Ramos (cell line): ENCODE results near the gene NRN1L.

Experiments
- in situ Hi-C: fragments of 300-500 bp; cut with MboI; formaldehyde crosslinking; loops from one replicate; pipeline ENCODE4 v1.14.3; 2022; ENCODE audit warnings: low sequenced_read_pairs; ENCODE audit not compliant: unreplicated experiment

Gene NRN1L

GRCh38 chr16:67881621-67882161, 3.0 kb upstream of the NRN1L start:
- in situ Hi-C loops: loop anchor here (10.0 kb wide), 1 partner anchor 343 kb away; no protein-coding TSS in a partner anchor

- in situ Hi-C loops: loop anchor here (10.0 kb wide), 1 partner anchor 342 kb away; no protein-coding TSS in a partner anchor
Observed at GRCh38 chr16:67882374-67883145, 2.1 kb upstream of the NRN1L start.

GRCh38 chr16:67883146-67883871, 1.4 kb upstream of the NRN1L start:
- in situ Hi-C loops: loop anchor here (10.0 kb wide), 1 partner anchor 341 kb away; no protein-coding TSS in a partner anchor

- in situ Hi-C loops: loop anchor here (10.0 kb wide), 1 partner anchor 341 kb away; no protein-coding TSS in a partner anchor
Observed at GRCh38 chr16:67883872-67884261, 818 bp upstream of the NRN1L start.

GRCh38 chr16:67885545-67885944, 860 bp downstream of the NRN1L start:
- in situ Hi-C loops: loop anchor here (10.0 kb wide), 1 partner anchor 339 kb away; no protein-coding TSS in a partner anchor

GRCh38 chr16:67885976-67886375, 1.3 kb downstream of the NRN1L start:
- in situ Hi-C loops: loop anchor here (10.0 kb wide), 1 partner anchor 339 kb away; no protein-coding TSS in a partner anchor

- in situ Hi-C loops: loop anchor here (10.0 kb wide), 1 partner anchor 338 kb away; no protein-coding TSS in a partner anchor
Observed at GRCh38 chr16:67886387-67886786, 1.7 kb downstream of the NRN1L start.

- in situ Hi-C loops: loop anchor here (10.0 kb wide), 1 partner anchor 336 kb away; no protein-coding TSS in a partner anchor
Observed at GRCh38 chr16:67888331-67888730, 3.6 kb downstream of the NRN1L start.

GRCh38 chr16:67892375-67892774, 7.7 kb downstream of the NRN1L start:
- in situ Hi-C loops: no loop called here

- in situ Hi-C loops: no loop called here
Observed at GRCh38 chr16:67892899-67893742, 8.4 kb downstream of the NRN1L start, which contains the start of gene PSKH1. TSS of gene PSKH1 (plus strand) at chr16:67893254. CDS start at chr16:67908750, 15,496 bp downstream.

- in situ Hi-C loops: no loop called here
Observed at GRCh38 chr16:67893743-67894399, 9.2 kb downstream of the NRN1L start.

- in situ Hi-C loops: no loop called here
Observed at GRCh38 chr16:67897231-67897630, 12.5 kb downstream of the NRN1L start.

- in situ Hi-C loops: no loop called here
Observed at GRCh38 chr16:67901734-67902133, 17.0 kb downstream of the NRN1L start.

- in situ Hi-C loops: no loop called here
Observed at GRCh38 chr16:67902831-67903230, 18.1 kb downstream of the NRN1L start.

GRCh38 chr16:67907397-67908180, 22.9 kb downstream of the NRN1L start:
- in situ Hi-C loops: no loop called here

GRCh38 chr16:67909056-67909742, 24.5 kb downstream of the NRN1L start:
- in situ Hi-C loops: no loop called here

GRCh38 chr16:67910158-67910557, 25.5 kb downstream of the NRN1L start:
- in situ Hi-C loops: no loop called here
